ACHN (cell line): ENCODE data around the gene ABHD1.
"Not testable (repeated sequence)": the region's sequence is repeated elsewhere in the genome, so short reads cannot be mapped to it uniquely, and the experiment has no call there.

Experiments used
- DNase-seq: peaks from one replicate; pipeline ENCODE4 v3.0.0-alpha.2; 2015
- in situ Hi-C: cut with HindIII; loops from 2 replicates; pipeline ENCODE4 v1.10.0; 2017; ENCODE audit warnings: low sequenced_read_pairs, low pct_ligation_motif_present, low pct_unique_long_range_greater_than_20kb

Gene ABHD1

GRCh38 chr2:27152102-27152795 lies 28.6 kb downstream of the ABHD1 start:
- in situ Hi-C loops: no loop called here
- no peak for DNase-seq

- DNase-seq: no peak
- in situ Hi-C loops: no loop called here
These were observed 29.3 kb downstream of the ABHD1 start for GRCh38 chr2:27152796-27153464.

GRCh38 chr2:27154488-27154887 lies 30.9 kb downstream of the ABHD1 start:
- DNase-seq: no peak
- in situ Hi-C loops: no loop called here

DNA sequence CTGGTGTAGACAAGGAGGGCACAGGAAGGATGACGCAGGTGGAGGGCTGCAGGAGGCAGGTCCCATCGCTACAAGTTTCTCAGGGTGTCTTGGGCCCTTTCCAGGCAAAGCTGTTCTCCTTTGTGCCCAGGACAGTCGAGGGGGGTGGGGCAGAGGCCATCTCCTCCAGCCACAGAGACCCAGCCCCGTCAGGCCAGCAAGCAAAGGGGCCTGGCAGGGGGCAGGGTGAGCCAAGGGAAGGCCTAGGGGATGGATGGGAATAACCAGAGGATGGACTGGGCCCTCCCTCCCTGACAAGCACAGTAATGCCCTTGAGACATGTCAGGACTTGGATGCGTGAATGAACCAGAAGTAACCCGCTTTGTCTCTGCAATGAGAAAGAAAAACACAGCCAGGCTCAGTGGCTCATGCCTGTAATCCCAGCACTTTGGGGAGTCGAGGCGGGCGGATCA lies 31.5 kb downstream of the ABHD1 start:
- in situ Hi-C loops: no loop called here
- DNase-seq: no peak

DNA sequence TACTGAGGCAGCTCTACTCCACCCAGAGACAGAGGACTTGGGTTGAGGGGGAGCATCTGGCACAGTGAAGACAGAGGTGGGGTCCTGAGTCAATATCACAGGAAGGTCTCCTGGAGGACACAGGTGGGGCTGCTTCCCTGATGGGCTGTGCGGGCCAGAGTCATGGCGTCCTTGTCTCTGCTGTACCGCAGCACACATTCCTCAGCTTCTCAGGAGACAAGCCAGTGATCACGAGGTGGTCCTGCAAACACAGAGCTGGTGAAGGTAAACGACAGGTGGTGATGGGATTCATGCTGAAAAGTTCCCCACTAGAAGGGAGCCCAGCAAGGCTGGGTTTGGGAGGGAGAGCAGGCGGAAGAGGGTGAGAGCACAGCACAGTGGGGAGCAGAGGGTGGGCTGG lies 34.9 kb downstream of the ABHD1 start:
- in situ Hi-C loops: no loop called here
- no peak for DNase-seq

GRCh38 chr2:27159271-27159670 lies 35.7 kb downstream of the ABHD1 start:
- in situ Hi-C loops: no loop called here
- no peak for DNase-seq

- in situ Hi-C loops: no loop called here
- DNase-seq: no peak
These were observed 36.6 kb downstream of the ABHD1 start for GRCh38 chr2:27160191-27160590.

- DNase-seq: no peak
- in situ Hi-C loops: no loop called here
These were observed 38.8 kb downstream of the ABHD1 start for GRCh38 chr2:27162151-27163121.

DNA sequence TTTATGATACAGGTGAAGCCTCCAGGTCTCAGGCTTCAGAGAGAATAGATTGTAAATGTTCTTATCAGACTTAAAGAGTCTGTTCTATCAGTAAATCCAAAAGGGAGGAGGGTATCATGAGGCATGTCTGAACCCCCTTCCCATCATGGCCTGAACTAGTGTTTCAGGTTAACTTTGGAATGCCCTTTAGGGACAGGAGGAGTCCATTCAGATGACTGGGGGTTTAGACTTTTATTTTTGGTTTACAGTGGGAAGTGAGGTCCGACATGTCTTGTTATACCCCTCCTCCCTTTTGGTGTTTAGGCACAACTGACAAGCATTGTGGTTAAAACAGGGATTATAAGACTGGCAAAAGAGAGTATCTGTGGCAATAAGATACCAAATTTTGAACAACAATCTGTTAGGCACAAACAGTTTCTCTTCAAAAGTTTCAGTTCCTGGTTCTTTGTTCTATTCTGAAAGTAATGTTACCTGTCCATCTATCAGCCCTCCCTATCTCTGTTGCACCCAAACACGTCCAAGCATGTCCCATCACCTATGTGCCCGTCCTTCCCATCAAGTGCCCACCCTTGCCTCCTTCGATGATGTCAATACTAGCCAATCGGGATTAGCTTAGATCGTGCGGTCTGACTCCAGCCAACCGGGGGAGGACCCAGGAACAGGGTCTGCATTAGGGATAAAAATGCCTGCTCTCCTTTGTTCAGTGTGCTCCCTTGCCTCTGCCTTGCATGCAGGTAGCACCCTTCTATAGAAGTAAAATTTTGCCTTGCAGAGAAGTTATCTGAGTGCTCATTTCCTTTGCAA lies 41.5 kb downstream of the ABHD1 start:
- in situ Hi-C loops: no loop called here
- no peak for DNase-seq

DNA sequence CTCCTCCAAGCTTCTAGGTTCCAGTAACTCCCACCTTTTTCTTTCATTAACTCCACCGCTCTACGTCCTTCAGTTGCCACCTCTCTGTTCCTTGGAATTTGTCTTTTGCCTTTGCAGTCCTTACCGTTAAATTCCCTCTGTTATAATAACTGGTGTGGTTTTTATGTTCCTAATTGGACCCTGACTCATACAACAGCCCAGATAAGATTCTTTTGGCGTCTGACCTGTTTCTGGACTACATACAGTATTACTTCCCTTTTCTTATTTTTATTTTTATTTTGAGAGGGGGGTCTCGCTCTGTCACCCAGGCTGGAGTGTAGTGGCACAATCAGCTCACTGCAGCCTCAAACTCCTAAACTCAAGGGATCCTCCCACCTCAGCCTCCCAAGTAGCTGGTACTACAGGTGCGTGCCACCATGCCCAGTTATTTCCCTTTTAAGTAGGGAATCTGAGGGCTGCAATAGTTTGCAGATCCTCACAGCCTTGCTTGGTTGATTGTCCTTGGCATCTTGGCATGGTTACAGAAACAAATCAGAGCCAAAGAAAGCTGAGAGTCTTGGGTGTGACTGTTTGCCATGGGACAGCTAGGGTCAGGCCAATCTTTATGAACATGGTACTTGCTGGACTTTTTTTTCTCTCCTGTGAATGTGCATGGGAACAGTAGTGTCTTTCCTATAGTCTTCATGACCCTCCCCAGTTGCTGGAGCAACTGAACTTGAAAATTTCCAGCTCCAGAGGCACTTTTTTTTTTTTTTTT lies 47.1 kb downstream of the ABHD1 start:
- no peak for DNase-seq
- in situ Hi-C loops: no loop called here

GRCh38 chr2:27171351-27171848 lies 47.8 kb downstream of the ABHD1 start:
- no peak for DNase-seq
- in situ Hi-C loops: no loop called here

DNA sequence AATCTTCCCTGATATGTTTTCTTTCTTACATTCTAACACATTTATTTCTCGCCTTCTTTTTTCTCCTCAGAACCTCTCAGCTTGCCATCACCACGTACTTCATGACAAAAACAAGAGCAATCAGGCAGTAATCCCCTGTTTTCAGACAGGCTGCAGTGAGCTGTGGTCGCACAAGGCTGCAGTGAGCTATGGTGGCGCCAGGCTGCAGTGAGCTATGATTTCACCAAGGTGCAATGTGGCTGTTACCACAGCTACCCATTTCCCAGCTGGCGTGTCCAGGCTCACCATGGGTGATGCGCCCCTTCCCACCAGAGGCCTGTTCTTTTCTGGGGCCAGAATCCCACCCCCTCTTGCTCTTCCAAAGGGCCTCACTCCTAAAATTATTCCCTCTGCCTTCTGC lies 51.0 kb downstream of the ABHD1 start:
- in situ Hi-C loops: no loop called here
- no peak for DNase-seq

DNA sequence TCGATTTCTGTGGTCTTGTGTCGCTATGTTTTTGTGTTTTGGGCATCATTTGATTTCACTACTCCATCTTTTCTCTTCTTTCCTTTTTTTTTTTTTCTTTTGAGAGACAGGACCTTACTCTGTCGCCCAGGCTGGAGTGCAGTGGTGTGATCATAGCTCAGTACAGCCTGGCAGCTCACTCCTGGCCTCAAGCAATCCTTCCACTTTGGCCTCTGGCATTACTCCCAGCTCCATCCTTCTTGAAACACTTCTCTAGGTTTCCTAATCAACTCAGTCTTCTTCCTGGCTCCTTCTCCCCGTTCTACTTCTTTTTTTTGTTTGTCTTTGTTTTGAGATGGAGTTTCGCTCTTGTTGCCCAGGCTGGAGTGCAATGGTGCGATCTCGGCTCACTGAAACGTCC lies 51.7 kb downstream of the ABHD1 start:
- in situ Hi-C loops: no loop called here

DNA sequence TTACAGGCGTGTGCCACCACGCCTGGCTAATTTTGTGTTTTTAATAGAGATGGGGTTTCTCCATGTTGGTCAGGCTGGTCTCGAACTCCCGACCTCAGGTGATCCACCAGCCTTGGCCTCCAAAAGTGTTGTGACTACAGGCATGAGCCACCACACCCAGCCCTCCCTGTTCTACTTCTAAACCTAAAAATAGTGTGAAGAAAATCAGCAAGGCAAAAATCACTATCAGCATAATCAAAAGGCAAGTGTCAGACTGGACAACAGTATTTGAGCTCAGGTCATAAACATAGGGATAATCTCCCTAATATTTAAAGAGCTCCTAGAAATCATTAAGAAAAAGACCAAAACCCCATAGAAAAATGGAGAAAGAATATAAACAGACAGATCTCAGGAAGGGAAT lies 52.2 kb downstream of the ABHD1 start:
- in situ Hi-C loops, DNase-seq: not testable (repeated sequence)

More for the DNA sequence above, 51.7 kb downstream of the ABHD1 start:
- no peak for DNase-seq

DNA sequence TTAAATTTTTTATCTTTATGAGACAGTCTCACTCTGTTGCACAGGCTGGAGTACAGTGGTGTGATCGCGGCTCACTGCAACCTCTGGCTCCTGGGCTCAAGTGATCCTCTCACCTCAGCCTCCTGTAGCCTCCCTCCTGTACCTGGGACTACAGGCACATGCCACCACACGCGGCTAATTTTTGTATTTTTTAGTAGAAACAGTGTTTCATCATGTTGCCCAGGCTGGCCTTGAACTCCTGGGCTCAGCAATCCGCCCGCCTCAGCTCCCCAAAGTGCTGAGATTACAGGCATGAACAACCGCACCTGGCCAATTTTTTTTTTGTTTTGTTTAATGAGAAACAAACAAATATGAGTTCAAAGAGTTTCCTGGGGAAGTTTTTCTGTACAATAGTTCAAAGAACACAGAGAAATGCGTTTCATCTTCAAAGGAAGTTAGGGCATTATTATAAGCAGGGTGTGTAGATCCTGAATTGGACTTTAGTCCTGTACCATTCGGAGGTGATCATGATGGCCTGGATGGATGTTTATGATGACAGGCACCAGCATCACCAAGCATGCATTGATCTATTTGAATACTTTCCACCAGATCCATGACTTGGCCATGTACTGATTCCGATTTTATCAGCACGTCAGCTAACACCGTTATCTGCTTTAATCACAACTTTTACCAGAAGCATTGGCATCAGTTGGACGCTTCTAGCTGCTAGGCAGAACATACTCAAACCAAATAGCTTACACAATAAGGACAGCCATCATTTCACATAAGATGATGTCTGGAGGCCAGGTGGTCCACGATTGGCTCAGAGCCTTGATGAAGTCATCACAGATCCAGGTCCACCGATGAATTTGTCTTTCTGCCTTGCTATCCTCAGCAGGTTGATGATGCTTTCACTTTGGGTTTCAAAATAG lies 54.1 kb downstream of the ABHD1 start:
- in situ Hi-C loops: no loop called here

GRCh38 chr2:27178469-27178868 lies 54.9 kb downstream of the ABHD1 start:
- DNase-seq: no peak
- in situ Hi-C loops: no loop called here

More for the DNA sequence above, 54.1 kb downstream of the ABHD1 start:
- DNase-seq: no peak
